Kidney capillary endothelial cell (primary cell): ENCODE data around the gene BASP1.
"Not testable (repeated sequence)": the region's sequence is repeated elsewhere in the genome, so short reads cannot be mapped to it uniquely, and the experiment has no call there.

Experiments
- DNase-seq: peaks from one replicate; pipeline ENCODE4 v3.0.0-alpha.2; 2018; ENCODE audit warnings: low spot score

BASP1 gene

DNA sequence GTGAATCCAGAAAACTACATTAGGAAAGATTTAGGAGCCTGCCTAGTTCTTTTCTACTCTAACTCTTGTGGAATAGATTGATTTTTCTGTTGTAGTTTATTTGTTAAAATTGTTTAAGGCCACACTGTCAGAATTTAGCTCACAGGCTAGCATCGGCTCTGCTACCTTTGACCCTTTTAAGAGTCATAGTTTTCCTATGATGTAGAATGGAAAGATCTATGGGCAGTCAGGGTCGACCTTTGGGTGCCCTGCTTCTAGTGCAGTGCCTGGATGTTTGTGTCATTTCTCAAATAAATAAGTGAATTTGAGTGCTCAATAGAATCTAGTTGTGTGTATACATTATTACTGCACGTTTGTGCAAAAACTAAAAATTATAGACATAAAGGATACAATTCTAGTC, 38.7 kb downstream of the BASP1 start:
- no peak for DNase-seq

GRCh38 chr5:17256839-17257238, 39.4 kb downstream of the BASP1 start:
- no peak for DNase-seq

DNA sequence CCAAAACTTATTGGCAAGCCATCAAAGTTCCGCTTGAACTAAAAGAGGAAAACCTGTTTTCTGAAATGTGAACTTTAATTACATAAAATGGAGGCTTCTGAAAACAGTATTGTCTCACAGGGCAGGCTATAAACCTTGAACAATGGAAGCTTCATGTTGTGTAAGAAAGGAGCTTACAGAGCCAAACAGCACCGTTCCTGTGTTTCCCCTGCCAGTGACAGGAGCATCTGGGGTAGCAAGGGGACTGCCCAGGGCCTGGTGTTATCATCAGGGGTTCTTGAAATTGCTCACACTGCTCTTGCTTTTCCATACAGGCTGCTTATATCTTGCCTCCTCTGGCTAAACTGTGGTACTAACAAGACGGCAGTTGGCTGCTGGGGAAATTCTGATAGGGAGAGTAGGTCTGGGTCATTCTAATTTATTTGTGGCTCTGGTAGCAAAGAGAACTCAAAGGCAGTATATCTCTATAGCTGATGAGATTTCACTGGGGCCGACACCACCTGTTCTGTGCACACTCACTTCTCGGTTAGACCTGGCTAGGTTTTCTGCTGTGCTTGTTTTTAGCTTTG, 40.4 kb downstream of the BASP1 start:
- DNase-seq, result no peak

DNA sequence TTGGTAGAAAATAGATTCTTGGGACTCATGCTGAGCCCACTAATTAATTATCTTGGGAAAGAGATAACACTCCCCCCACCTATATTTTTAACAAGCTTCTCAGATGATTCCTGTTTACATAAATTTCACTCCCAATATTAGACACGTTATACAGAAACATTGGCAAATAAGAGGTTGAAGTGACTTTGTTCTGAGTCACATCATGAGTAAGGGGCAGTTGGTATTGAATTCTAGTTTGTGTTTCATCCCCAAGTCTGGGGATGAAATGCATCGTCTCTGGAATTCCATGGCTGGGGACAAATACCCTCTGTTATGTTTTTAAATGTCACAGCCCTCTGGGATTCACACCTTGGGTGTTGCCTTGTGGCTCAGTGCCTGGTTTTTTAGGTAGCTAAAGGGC, 41.0 kb downstream of the BASP1 start:
- peak; percentile 40 for DNase-seq

DNA sequence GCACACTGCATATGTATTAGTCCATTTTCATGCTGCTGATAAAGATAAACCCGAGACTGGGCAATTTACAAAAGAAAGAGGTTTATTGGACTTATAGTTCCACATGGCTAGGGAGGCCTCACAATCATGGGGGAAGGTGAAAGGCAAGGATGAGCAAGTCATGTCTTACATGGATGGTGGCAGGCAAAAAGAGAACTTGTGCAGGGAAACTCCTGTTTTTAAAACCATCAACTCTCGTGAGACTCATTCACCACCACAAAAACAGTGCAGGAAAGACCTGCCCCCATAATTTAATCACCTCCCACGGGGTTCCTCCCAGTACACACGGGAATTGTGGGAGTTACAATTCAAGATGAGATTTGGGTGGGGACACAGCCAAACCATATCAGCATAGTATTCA, 41.6 kb downstream of the BASP1 start:
- not testable (repeated sequence) for DNase-seq

- DNase-seq, result no peak
Measured at GRCh38 chr5:17259630-17260257, 42.3 kb downstream of the BASP1 start.

- DNase-seq, result no peak
Measured at GRCh38 chr5:17260549-17260948, 43.1 kb downstream of the BASP1 start.

DNA sequence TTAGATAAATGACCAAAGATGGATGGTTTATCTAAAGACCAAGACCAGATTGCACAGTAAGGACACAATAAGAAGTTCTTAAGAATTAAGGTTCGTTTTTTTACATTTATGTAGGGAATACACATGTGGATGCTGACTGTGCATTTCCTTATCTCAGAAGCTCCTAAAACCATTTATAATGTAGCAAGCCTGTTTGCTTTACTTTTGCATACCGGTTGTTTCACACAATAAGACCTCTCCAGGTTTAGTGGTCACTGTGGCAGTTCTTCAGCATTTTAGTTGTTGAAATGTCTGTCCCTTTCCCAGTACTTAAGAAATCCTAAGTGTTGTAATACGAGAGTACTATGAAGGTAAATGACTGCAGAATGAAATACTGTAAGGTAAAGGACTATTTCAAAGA, 43.6 kb downstream of the BASP1 start:
- no peak for DNase-seq

- no peak for DNase-seq
Measured at GRCh38 chr5:17265041-17265440, 47.6 kb downstream of the BASP1 start.

DNA sequence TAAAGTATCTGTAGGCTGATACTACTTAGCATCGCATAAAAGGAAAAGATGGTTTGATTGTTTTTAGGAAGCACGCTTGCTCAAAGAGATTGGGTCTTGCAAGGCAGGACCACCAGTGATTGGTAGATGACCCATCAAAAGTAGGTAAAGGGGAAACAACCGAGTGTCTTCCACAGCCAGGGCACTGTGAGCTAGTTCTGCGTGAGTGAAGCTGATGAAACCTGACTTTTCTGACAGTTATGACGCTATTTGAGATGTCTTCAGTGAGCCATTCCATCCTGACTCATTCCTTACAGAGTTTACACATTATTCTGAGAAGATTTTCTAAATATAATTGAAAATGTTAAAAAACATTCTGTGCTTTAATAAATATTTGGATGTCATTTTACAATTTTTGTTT, 49.7 kb downstream of the BASP1 start:
- no peak for DNase-seq

GRCh38 chr5:17269201-17269600, 51.8 kb downstream of the BASP1 start:
- DNase-seq, result no peak

- DNase-seq, result no peak
Measured at GRCh38 chr5:17272111-17272510, 54.7 kb downstream of the BASP1 start.

- DNase-seq, result no peak
Measured at GRCh38 chr5:17275289-17276158, 58.1 kb downstream of the BASP1 start.

- no peak for DNase-seq
Measured at GRCh38 chr5:17276445-17276844, 59.0 kb downstream of the BASP1 start.

DNA sequence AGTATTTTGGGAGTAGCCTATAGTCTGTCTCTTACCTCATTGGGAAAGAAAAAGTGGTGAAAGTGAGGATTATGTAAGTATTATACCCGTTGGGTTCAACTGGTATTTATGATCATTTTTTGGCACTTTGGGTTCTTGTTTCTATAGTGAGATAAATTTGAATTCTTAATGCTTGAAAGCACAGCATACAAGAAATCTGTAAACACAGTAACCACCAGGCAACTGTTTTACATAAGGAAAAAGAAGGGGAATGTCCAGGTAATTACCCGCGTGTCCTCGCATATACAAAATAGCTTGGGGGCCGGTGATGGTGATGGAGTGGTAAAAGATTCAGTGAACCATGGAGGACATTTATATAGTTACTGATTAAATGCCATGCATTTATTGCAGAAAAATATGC, 60.5 kb downstream of the BASP1 start:
- DNase-seq, result no peak

- no peak for DNase-seq
Measured at GRCh38 chr5:17278931-17279330, 61.5 kb downstream of the BASP1 start.

- no peak for DNase-seq
Measured at GRCh38 chr5:17279487-17279886, 62.1 kb downstream of the BASP1 start.

GRCh38 chr5:17282283-17283120, 65.1 kb downstream of the BASP1 start:
- no peak for DNase-seq

DNA sequence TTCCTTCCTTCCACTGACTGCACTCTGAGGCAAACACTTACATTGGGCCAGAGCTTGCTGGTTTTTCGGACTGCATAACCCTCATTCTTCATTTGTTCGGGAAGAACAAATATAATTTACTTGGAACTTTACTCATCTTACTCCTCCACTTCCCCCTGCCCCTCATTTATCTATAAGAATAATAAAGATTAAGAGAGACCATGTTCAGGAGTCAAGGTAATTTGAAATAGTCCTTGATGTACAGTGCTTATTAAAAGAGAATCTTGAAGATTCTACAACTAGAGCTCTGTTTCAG, 65.6 kb downstream of the BASP1 start:
- no peak for DNase-seq

DNA sequence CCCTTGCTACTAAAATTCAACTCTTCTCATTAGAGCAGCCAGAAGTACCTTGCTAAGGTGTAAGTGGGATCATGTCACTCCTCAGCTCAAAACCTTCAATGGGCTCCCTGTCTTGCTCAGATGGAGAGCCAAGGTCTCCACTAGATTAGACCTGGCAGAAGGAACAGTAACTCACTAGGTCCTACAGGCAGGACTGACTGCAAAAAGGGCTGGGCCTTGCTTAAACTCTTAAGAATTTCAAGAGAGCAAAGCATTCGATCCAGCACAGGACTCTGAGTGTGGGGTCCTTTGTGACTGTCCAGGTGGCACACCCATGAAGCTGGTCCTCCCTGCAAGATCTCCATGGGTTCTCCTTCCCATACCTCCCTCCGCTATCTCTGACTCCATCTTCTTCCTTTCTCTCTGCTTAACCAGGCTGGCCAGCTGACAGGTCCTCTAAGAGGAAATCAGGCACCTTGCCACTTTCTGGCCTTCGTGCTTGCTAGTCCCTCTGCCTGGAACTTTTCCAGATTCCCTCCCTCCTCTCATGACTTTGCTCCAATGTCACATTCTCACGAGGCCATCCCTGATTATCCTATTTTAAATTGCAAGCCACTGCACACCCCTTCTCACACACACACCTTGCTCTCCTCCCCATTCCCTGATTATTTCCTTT, 70.2 kb downstream of the BASP1 start:
- no peak for DNase-seq

- DNase-seq, result no peak
Measured at GRCh38 chr5:17288570-17288969, 71.1 kb downstream of the BASP1 start.
